Vagina (tissue), 2 donors: ENCODE measurements around the gene TLCD4. TPM values are rescaled to one million over a fixed set of nuclear protein-coding genes. Genes with fewer than 3 reads are reported as not detected.
"Not testable (repeated sequence)": the region's sequence is repeated elsewhere in the genome, so short reads cannot be mapped to it uniquely, and the experiment has no call there.

Source experiments
- DNase-seq, 2 donors: peaks; one replicate each; pipeline ENCODE4 v3.0.0-alpha.2; 2017; ENCODE audit errors: extremely low spot score in 2 of 2
- H3K27ac ChIP-seq: fragments of 200-600 bp; sonication (generic); one replicate; pipeline ENCODE4 v1.5.1; 2019
- H3K27me3 ChIP-seq: fragments of 200-600 bp; sonication (generic); one replicate; pipeline ENCODE4 v1.5.1; 2019
- H3K36me3 ChIP-seq, 2 donors: fragments of 200-600 bp; sonication (generic); one replicate each; pipeline ENCODE4 v1.5.1; 2017 to 2019
- H3K4me1 ChIP-seq: fragments of 200-600 bp; sonication (generic); one replicate; pipeline ENCODE4 v1.5.1; 2019
- H3K4me3 ChIP-seq, 2 donors: fragments of 200-600 bp; sonication (generic); 1 replicate in 1 of 2; 2 replicates in 1 of 2; pipeline ENCODE4 v1.5.1; 2016 to 2019
- H3K9me3 ChIP-seq: fragments of 200-600 bp; sonication (generic); one replicate; pipeline ENCODE4 v1.5.1; 2019
- CTCF ChIP-seq, 3 experiments: fragments of 450-650 bp in 2 of 3; fragments of 200-600 bp in 1 of 3; sonication (generic) in 1 of 3; IDR thresholded peaks; one replicate each; pipeline ENCODE4 v1.5.1; 2017 to 2019; ENCODE audit warnings: antibody characterized with exemption in 3 of 3, mild to moderate bottlenecking in 2 of 3, moderate library complexity in 2 of 3
- POLR2A ChIP-seq, 2 donors: fragments of 450-650 bp; IDR thresholded peaks; one replicate each; pipeline ENCODE4 v1.6.1; 2017; ENCODE audit warnings: antibody characterized with exemption in 2 of 2, mild to moderate bottlenecking in 2 of 2, moderate library complexity in 2 of 2
- POLR2AphosphoS5 ChIP-seq, 2 donors: sonication (generic); formaldehyde crosslinking; IDR thresholded peaks; one replicate each; pipeline ENCODE4 v1.9.0; 2017; ENCODE audit warnings: antibody characterized with exemption in 2 of 2, mild to moderate bottlenecking in 2 of 2, low read depth in 1 of 2; ENCODE audit not compliant: insufficient read depth in 1 of 2
- intact Hi-C: fragments of 100-400 bp; cut with DNase I; formaldehyde crosslinking; loops from one replicate; pipeline ENCODE4 v1.15.1; 2023
- total RNA-seq: library from RNA; depleted of rRNA; stranded (reverse); fragments of >200 nt; gene quantifications from one replicate; pipeline ENCODE4 v1.2.3, GENCODE V29; 2016

TLCD4 gene
- total RNA-seq, 1 donor from 2014 or later = 4.4 TPM

GRCh38 chr1:95086949-95087533 is 30.1 kb upstream of the TLCD4 start:
- Histone ChIP-seq H3K27ac (no peak overlapping the region), H3K27me3 (no peaks in the 10 kb centered on the region), H3K36me3 (no peaks in the 10 kb centered on the region), H3K9me3 (peaks cover 8% of the 10 kb centered on the region), H3K4me3 (no peak overlapping the region), H3K4me1 (no peaks in the 10 kb centered on the region)
- intact Hi-C loops = loop anchor here (2.0 kb wide), 1 partner anchor 146 kb away; no protein-coding TSS in a partner anchor
- DNase-seq = no peak
- no peak for TF ChIP-seq POLR2A (IDR thresholded peaks at IDR 0.05)
- TF ChIP-seq POLR2AphosphoS5 (IDR thresholded peaks at IDR 0.05; ENCODE audit: insufficient read depth in 1 of 2, low read depth in 1 of 2) = no peak
- no peak for TF ChIP-seq CTCF (IDR thresholded peaks at IDR 0.05)

DNA sequence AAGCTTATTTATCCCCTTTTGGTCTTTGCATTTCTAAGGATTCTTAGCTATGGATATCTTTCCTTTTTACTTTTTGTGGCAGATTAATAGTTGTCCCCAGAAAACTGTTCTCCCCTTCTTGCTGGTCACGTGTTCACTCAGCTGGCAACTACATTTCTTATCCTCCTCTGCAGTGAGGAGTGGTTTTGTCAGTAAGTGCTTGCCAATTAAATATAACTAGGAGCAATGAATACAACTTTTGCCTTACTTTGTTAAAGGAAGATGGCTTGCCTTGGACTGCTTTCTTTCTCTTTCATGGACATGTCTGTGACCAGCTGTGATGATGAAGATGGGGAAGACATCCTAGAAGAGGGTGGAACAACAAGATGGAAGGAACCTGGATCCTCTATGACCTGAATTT is 28.9 kb upstream of the TLCD4 start:
- H3K4me1 ChIP-seq = no peaks in the 10 kb centered on the region
- H3K36me3 ChIP-seq = no peaks in the 10 kb centered on the region
- TF ChIP-seq POLR2A (IDR thresholded peaks at IDR 0.05) = no peak
- TF ChIP-seq CTCF (IDR thresholded peaks at IDR 0.05) = no peak
- TF ChIP-seq POLR2AphosphoS5 (IDR thresholded peaks at IDR 0.05; ENCODE audit: insufficient read depth in 1 of 2, low read depth in 1 of 2) = no peak
- peaks cover 8% of the 10 kb centered on the region for H3K9me3 ChIP-seq
- intact Hi-C loops = no loop called here
- no peak for DNase-seq
- no peak overlapping the region for H3K27ac ChIP-seq
- no peak overlapping the region for H3K4me3 ChIP-seq
- no peaks in the 10 kb centered on the region for H3K27me3 ChIP-seq

- no peaks in the 10 kb centered on the region for H3K36me3 ChIP-seq
- intact Hi-C loops = no loop called here
- H3K4me3 ChIP-seq = no peak overlapping the region
- no peaks in the 10 kb centered on the region for H3K4me1 ChIP-seq
- TF ChIP-seq POLR2A (IDR thresholded peaks at IDR 0.05) (no peak), CTCF (IDR thresholded peaks at IDR 0.05) (no peak), POLR2AphosphoS5 (IDR thresholded peaks at IDR 0.05; ENCODE audit: insufficient read depth in 1 of 2, low read depth in 1 of 2) (no peak)
- peaks cover 8% of the 10 kb centered on the region for H3K9me3 ChIP-seq
- H3K27ac ChIP-seq = no peak overlapping the region
- H3K27me3 ChIP-seq = no peaks in the 10 kb centered on the region
- no peak for DNase-seq
Observed at GRCh38 chr1:95089650-95090287, 27.4 kb upstream of the TLCD4 start.

GRCh38 chr1:95091290-95091689 is 25.9 kb upstream of the TLCD4 start:
- intact Hi-C loops, H3K4me1 ChIP-seq, H3K27me3 ChIP-seq, H3K9me3 ChIP-seq, H3K27ac ChIP-seq, H3K4me3 ChIP-seq, H3K36me3 ChIP-seq, DNase-seq: not testable (repeated sequence)

- H3K27ac ChIP-seq, H3K4me1 ChIP-seq, H3K27me3 ChIP-seq, H3K9me3 ChIP-seq, H3K4me3 ChIP-seq, DNase-seq, H3K36me3 ChIP-seq, intact Hi-C loops: not testable (repeated sequence)
Observed at GRCh38 chr1:95092891-95093290, 24.3 kb upstream of the TLCD4 start.

DNA sequence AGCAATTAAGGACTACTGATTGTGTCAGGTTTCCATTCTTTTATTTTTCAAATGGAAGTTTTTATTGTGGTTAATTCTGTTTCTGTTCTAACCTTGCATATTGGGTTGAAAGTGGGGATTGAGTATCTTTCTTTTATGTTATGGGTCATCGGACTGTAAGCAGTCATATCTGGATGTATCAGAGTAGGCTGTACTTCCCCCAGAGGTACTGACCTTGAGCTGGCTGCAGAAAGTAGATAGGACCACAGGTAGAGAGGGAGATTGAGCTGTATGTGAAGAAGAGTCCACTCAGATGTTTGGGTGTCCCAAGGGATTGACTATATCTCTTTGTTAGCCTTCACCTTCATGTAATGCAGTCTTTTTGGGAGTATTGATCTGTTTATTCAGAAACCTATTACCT is 23.9 kb upstream of the TLCD4 start:
- Histone ChIP-seq H3K9me3 (peaks cover 8% of the 10 kb centered on the region), H3K4me3 (no peak overlapping the region), H3K27me3 (no peaks in the 10 kb centered on the region), H3K4me1 (no peaks in the 10 kb centered on the region), H3K36me3 (no peaks in the 10 kb centered on the region), H3K27ac (no peak overlapping the region)
- intact Hi-C loops = no loop called here
- no peak for TF ChIP-seq POLR2AphosphoS5 (IDR thresholded peaks at IDR 0.05; ENCODE audit: insufficient read depth in 1 of 2, low read depth in 1 of 2)
- TF ChIP-seq CTCF (IDR thresholded peaks at IDR 0.05) = no peak
- no peak for TF ChIP-seq POLR2A (IDR thresholded peaks at IDR 0.05)
- DNase-seq = no peak
